Endodermal cell (in vitro differentiated cells): Measurements from ENCODE around the gene MORN1. TPM values are rescaled to one million over a fixed set of nuclear protein-coding genes. Genes with fewer than 3 reads are reported as not detected.

Experiments
- DNase-seq: peaks from one replicate; pipeline ENCODE4 v3.0.0-alpha.2; 2017
- H3K27ac ChIP-seq: 2 replicates; pipeline ENCODE4 v1.5.1; 2013; ENCODE audit warnings: mild to moderate bottlenecking, low read depth, low read length, moderate library complexity
- H3K27me3 ChIP-seq: 2 replicates; pipeline ENCODE4 v1.6.1; 2013; ENCODE audit warnings: mild to moderate bottlenecking, low read length, moderate library complexity; ENCODE audit not compliant: insufficient read depth, control insufficient read depth, poor library complexity, severe bottlenecking
- H3K36me3 ChIP-seq: 2 replicates; pipeline ENCODE4 v1.7.0; 2013; ENCODE audit warnings: mild to moderate bottlenecking, low read length, moderate library complexity; ENCODE audit not compliant: control insufficient read depth, insufficient read depth
- H3K4me1 ChIP-seq: one replicate; pipeline ENCODE4 v1.7.0; 2013; ENCODE audit warnings: low read length; ENCODE audit not compliant: control insufficient read depth, insufficient read depth
- H3K4me3 ChIP-seq: 2 replicates; pipeline ENCODE4 v1.5.1; 2013; ENCODE audit warnings: mild to moderate bottlenecking, low read length, moderate library complexity
- H3K9ac ChIP-seq: 2 replicates; pipeline ENCODE4 v1.6.1; 2013; ENCODE audit warnings: mild to moderate bottlenecking, low read length, moderate library complexity; ENCODE audit not compliant: poor library complexity, severe bottlenecking; ENCODE audit errors: extremely low read depth
- H3K9me3 ChIP-seq: 2 replicates; pipeline ENCODE4 v1.6.1; 2013; ENCODE audit warnings: mild to moderate bottlenecking, low read length, moderate library complexity; ENCODE audit not compliant: control insufficient read depth
- H3K27ac Mint-ChIP-seq: 2 replicates; pipeline ENCODE4 v1.8.0; 2020; ENCODE audit warnings: mixed read lengths
- H3K27me3 Mint-ChIP-seq: 2 replicates; pipeline ENCODE4 v1.8.0; 2021; ENCODE audit warnings: mild to moderate bottlenecking, mixed read lengths; ENCODE audit not compliant: insufficient read depth
- H3K36me3 Mint-ChIP-seq: 2 replicates; pipeline ENCODE4 v1.8.0; 2020; ENCODE audit warnings: low read depth, mixed read lengths
- H3K4me1 Mint-ChIP-seq: 2 replicates; pipeline ENCODE4 v1.8.0; 2020; ENCODE audit warnings: mixed read lengths
- H3K4me3 Mint-ChIP-seq: 2 replicates; pipeline ENCODE4 v1.8.0; 2020; ENCODE audit warnings: mild to moderate bottlenecking, moderate library complexity, mixed read lengths
- H3K9me3 Mint-ChIP-seq: 2 replicates; pipeline ENCODE4 v1.8.0; 2020; ENCODE audit warnings: mild to moderate bottlenecking, mixed read lengths
- WGBS, 2 experiments: methylation state at CpG; one replicate each; pipeline versions ENCODE4 v1.1.5 to v1.1.7; 2013; ENCODE audit warnings: missing lambda C conversion rate in 2 of 2, mixed read lengths in 1 of 2; ENCODE audit not compliant: insufficient coverage in 1 of 2, insufficient read length in 1 of 2; 5-methylcytosine and 5-hydroxymethylcytosine counted together
- total RNA-seq, 2 donors: library from RNA; stranded (reverse); fragmentation: NEBNext Ultra II Directional in 1 of 2; extraction: Animal tissue kit (Norgen Biotek cat#: 25700) in 1 of 2; gene quantifications; 2 replicates in 1 of 2; 3 replicates in 1 of 2; pipeline ENCODE4 v1.2.1, GENCODE V29; 2021
- TF ChIP-seq, protein P1 (sequence below): fragments of 200-600 bp; sonication (generic); conservative IDR thresholded peaks from 2 replicates; pipeline ENCODE4 v1.5.0; 2021; ENCODE audit warnings: antibody characterized with exemption, mild to moderate bottlenecking

MORN1 gene
- total RNA-seq, 2 donors from 2014 or later: 21.3 to 24.9 TPM

DNA sequence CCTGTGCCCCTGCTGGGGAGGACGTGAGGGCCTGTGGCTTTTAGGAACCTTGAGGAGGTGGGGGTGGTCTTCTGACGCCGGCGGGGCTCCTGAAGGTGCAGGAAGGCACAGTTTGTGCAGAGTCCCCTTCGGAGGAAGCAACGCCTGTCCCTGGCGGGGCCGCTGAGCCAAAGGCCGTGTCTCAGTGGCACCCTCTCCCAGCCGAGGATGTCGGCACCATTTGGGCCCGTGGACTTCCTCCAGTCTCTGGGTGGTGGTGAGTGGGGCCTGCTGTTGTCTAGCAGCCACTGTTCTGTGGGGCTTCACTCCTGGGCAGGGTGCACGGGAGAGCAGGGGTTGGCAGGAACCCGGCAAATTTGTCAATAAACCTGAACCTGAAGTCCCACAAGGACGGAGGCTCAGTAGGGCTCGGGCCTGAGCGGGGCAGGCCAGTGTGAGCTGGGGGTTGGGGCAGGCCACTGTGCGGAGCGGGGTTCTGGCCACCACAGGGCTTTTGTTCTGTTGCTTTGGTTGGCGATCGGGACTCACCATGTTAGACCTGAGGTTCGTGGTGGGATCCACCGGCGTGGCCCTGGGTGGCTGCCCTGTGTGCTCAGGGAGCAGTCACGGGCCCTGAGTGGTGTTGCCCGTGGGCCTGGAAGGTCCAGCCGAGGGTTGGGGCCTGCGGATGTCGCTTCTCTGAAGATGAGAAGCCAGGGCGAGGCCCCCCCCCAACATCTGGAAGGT lies 98.5 kb downstream of the MORN1 start:
- H3K27me3 Mint-ChIP-seq: no peaks in the 10 kb centered on the region
- Histone ChIP-seq H3K27ac (peak overlapping the region; percentile 10), H3K9ac (no peak overlapping the region), H3K36me3 (peaks cover 7% of the 10 kb centered on the region), H3K4me1 (no peaks in the 10 kb centered on the region), H3K4me3 (no peak overlapping the region), H3K27me3 (no peaks in the 10 kb centered on the region), H3K9me3 (no peaks in the 10 kb centered on the region)
- no peak overlapping the region for H3K4me3 Mint-ChIP-seq
- H3K36me3 Mint-ChIP-seq: peaks cover 21% of the 10 kb centered on the region
- DNase-seq: no peak
- H3K4me1 Mint-ChIP-seq: no peaks in the 10 kb centered on the region
- H3K9me3 Mint-ChIP-seq: no peaks in the 10 kb centered on the region
- WGBS, 2 experiments: 96 to 97% methylated on average over 18 to 30 of the region's 30 CpGs
- TF ChIP-seq, protein P1, sequence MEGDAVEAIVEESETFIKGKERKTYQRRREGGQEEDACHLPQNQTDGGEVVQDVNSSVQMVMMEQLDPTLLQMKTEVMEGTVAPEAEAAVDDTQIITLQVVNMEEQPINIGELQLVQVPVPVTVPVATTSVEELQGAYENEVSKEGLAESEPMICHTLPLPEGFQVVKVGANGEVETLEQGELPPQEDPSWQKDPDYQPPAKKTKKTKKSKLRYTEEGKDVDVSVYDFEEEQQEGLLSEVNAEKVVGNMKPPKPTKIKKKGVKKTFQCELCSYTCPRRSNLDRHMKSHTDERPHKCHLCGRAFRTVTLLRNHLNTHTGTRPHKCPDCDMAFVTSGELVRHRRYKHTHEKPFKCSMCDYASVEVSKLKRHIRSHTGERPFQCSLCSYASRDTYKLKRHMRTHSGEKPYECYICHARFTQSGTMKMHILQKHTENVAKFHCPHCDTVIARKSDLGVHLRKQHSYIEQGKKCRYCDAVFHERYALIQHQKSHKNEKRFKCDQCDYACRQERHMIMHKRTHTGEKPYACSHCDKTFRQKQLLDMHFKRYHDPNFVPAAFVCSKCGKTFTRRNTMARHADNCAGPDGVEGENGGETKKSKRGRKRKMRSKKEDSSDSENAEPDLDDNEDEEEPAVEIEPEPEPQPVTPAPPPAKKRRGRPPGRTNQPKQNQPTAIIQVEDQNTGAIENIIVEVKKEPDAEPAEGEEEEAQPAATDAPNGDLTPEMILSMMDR: no peak
- H3K27ac Mint-ChIP-seq: peak overlapping the region; percentile 27

DNA sequence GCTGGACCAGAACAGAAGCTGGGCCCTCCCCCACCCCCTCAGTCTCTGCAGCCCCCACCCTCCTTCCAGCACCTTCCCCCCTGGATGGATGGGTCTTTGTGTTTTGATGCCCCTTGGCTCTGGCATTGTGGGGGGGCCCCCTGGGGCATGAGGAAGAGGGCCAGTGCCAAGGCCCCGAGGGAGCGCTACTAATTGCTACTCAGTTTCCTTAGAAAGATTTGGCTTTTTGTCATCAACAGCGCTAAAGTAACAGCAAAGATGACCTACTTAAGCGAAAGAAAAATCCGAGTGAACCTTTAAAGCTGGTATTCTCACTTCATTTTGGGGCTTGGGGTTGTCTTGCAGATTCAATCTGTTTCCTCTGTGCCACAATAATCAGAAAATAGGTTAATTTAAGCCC lies 99.8 kb downstream of the MORN1 start:
- WGBS, 2 experiments: 95% methylated on average over 5 of the region's 5 CpGs
- H3K4me1 ChIP-seq: no peaks in the 10 kb centered on the region

DNA sequence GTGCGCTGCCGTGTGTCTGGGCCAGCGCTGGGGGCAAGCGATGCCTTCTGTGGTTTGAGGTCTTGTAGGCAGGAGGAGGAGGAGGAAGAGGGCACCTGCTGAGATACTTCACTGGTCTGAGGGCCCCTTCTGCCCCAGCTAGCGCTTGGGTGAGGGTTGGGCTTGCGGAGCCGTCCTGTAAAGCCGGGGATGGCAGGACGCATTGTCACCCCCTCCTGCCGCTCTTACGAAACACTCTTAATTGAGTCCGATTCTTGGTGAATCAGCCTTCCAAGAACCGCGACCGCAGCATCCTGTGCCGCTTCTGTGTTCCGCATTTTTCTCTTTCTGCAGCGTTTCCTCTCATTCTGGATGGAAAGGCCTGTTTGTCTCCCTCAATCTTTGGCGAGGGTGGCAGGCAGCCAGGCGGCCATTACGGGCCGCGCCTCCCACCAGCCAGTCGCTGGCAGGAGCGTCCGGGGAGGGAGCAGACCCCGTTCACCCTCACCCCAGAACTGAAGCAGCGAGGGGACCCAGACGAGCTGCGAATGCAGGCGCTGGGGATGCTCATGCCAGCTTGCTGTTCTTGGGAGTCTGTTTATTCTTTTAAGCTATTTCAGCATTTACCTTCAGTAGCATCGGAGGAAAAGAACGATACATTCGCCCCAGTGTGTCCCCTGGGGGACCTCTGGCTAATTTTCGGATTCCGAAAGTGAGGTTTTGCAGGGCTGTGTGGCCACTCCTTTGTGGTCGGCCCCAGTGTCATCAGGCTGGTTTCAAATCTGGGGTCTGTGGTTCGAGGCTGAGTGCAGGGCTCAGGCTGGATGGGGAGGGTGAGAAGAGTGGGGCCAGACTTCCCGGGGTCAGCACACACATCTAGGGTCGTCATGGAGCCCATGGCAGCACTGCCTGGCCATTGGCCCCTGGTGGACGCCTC lies 100.5 kb downstream of the MORN1 start:
- no peaks in the 10 kb centered on the region for H3K27me3 Mint-ChIP-seq
- 89 to 91% methylated on average over 36 to 41 of the region's 41 CpGs for WGBS, 2 experiments
- H3K9me3 ChIP-seq: no peaks in the 10 kb centered on the region
- DNase-seq: no peak
- no peak overlapping the region for H3K27ac Mint-ChIP-seq
- H3K9me3 Mint-ChIP-seq: no peaks in the 10 kb centered on the region
- no peaks in the 10 kb centered on the region for H3K27me3 ChIP-seq
- H3K4me3 ChIP-seq: no peak overlapping the region
- no peaks in the 10 kb centered on the region for H3K4me1 ChIP-seq
- H3K27ac ChIP-seq: peak overlapping the region; percentile 84
- TF ChIP-seq, protein P1: no peak
- peaks cover 7% of the 10 kb centered on the region for H3K36me3 ChIP-seq
- H3K9ac ChIP-seq: no peak overlapping the region
- no peak overlapping the region for H3K4me3 Mint-ChIP-seq
- peaks cover 21% of the 10 kb centered on the region for H3K36me3 Mint-ChIP-seq
- H3K4me1 Mint-ChIP-seq: no peaks in the 10 kb centered on the region

More for the DNA sequence above, 99.8 kb downstream of the MORN1 start:
- no peak for DNase-seq
- H3K4me3 Mint-ChIP-seq: no peak overlapping the region
- Histone ChIP-seq H3K4me3 (no peak overlapping the region), H3K27me3 (no peaks in the 10 kb centered on the region), H3K9ac (no peak overlapping the region), H3K36me3 (peaks cover 7% of the 10 kb centered on the region), H3K9me3 (no peaks in the 10 kb centered on the region), H3K27ac (no peak overlapping the region)
- H3K27ac Mint-ChIP-seq: no peak overlapping the region
- H3K36me3 Mint-ChIP-seq: peaks cover 21% of the 10 kb centered on the region
- no peaks in the 10 kb centered on the region for H3K27me3 Mint-ChIP-seq
- no peaks in the 10 kb centered on the region for H3K9me3 Mint-ChIP-seq
- TF ChIP-seq, protein P1: no peak
- H3K4me1 Mint-ChIP-seq: no peaks in the 10 kb centered on the region
